ENCODE results near the gene SLC9A3. TPM values are rescaled to one million over a fixed set of nuclear protein-coding genes. Genes with fewer than 3 reads are reported as not detected.

SLC9A3 gene
- total RNA-seq, 1 donor from 2014 or later = 1.6 TPM

GRCh38 chr5:568061-568781 is 44.0 kb upstream of the SLC9A3 start:
- no peak for TF ChIP-seq CTCF (IDR thresholded peaks at IDR 0.05; ENCODE audit: insufficient read depth, low read length, severe bottlenecking)
- DNase-seq (ENCODE audit: low read depth) (no peak), FAIRE-seq (peak; percentile 58)
- no peaks in the 10 kb centered on the region for H3K36me3 ChIP-seq (ENCODE audit: control insufficient read depth, insufficient read depth, low read length)
- H3K4me3 ChIP-seq (ENCODE audit: low read depth, low read length) = no peak overlapping the region
- H3K27me3 ChIP-seq (ENCODE audit: control insufficient read depth, insufficient read depth, low read length) = peaks cover 4% of the 10 kb centered on the region

GRCh38 chr5:567664-568060 is 43.4 kb upstream of the SLC9A3 start:
- no peak for FAIRE-seq
- TF ChIP-seq CTCF (IDR thresholded peaks at IDR 0.05; ENCODE audit: insufficient read depth, low read length, severe bottlenecking) = no peak
- DNase-seq (ENCODE audit: low read depth) = no peak
- Histone ChIP-seq H3K36me3 (ENCODE audit: control insufficient read depth, insufficient read depth, low read length) (no peaks in the 10 kb centered on the region), H3K27me3 (ENCODE audit: control insufficient read depth, insufficient read depth, low read length) (peaks cover 2% of the 10 kb centered on the region), H3K4me3 (ENCODE audit: low read depth, low read length) (no peak overlapping the region)

GRCh38 chr5:566636-567309 is 42.5 kb upstream of the SLC9A3 start:
- DNase-seq (ENCODE audit: low read depth) = no peak

DNA sequence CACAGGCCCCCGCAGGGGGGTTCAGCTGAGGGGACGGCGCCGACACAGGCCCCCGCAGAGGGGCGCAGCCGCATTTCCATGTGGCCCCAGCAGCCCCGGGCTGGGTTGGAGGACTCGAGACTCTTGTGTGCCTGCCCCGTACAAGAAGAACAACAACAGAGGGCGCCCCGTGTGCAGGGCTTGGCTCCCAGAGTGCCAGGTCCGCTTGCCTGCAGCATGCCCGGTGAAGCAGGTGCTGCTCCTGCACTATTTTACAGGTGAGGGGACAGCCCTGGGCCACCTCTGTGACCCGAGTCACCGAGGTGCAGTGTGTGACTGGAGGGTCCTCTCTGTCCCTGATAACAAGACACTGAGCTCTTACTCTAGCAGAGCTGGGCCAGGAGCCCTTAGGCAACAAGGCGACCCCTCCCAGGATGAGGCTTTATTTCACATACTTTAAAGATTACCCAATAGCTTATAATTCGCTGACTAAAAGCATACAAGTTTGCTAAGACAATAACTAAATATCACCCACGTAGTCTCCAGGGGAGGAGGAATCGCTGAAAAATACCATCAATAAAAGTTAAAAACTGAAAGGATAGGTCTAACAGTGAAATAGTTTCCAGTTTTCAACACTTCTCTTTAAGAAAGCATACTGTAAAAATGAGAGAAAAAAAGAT is 41.7 kb upstream of the SLC9A3 start:
- TF ChIP-seq CTCF (IDR thresholded peaks at IDR 0.05; ENCODE audit: insufficient read depth, low read length, severe bottlenecking) = no peak
- peak; percentile 58 for DNase-seq (ENCODE audit: low read depth)
- no peak for FAIRE-seq
- H3K4me3 ChIP-seq (ENCODE audit: low read depth, low read length) = no peak overlapping the region
- no peaks in the 10 kb centered on the region for H3K27me3 ChIP-seq (ENCODE audit: control insufficient read depth, insufficient read depth, low read length)
- no peaks in the 10 kb centered on the region for H3K36me3 ChIP-seq (ENCODE audit: control insufficient read depth, insufficient read depth, low read length)

More at GRCh38 chr5:566636-567309, 42.5 kb upstream of the SLC9A3 start:
- Histone ChIP-seq H3K36me3 (ENCODE audit: control insufficient read depth, insufficient read depth, low read length) (no peaks in the 10 kb centered on the region), H3K27me3 (ENCODE audit: control insufficient read depth, insufficient read depth, low read length) (no peaks in the 10 kb centered on the region), H3K4me3 (ENCODE audit: low read depth, low read length) (no peak overlapping the region)
- FAIRE-seq = no peak
- no peak for TF ChIP-seq CTCF (IDR thresholded peaks at IDR 0.05; ENCODE audit: insufficient read depth, low read length, severe bottlenecking)

DNA sequence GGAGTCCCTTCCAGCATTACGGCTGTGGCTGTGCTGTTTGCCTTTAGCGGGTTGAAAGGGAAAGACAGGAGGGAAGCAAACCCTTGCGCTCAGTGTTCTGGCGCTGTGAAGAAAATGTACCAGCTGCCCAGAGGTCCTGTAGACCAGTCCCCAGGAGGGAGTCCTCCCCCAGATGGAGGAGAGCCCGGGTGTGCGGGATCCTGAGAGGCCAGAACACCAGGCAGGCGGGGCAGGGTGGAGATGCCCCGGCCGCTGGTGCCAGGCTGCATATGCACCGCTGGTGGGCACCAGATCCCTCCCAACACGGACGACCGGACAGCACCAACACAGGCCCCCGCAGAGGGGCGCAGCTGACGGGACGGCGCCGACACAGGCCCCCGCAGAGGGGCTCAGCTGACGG is 37.2 kb upstream of the SLC9A3 start:
- no peak for DNase-seq (ENCODE audit: low read depth)
- TF ChIP-seq CTCF (IDR thresholded peaks at IDR 0.05; ENCODE audit: insufficient read depth, low read length, severe bottlenecking) = no peak
- Histone ChIP-seq H3K27me3 (ENCODE audit: control insufficient read depth, insufficient read depth, low read length) (no peaks in the 10 kb centered on the region), H3K36me3 (ENCODE audit: control insufficient read depth, insufficient read depth, low read length) (no peaks in the 10 kb centered on the region), H3K4me3 (ENCODE audit: low read depth, low read length) (no peak overlapping the region)
- no peak for FAIRE-seq
